Measurements from ENCODE around the gene KIF1B.
"Not testable (repeated sequence)": the region's sequence is repeated elsewhere in the genome, so short reads cannot be mapped to it uniquely, and the experiment has no call there.

KIF1B gene

GRCh38 chr1:10383630-10384029, 173.3 kb downstream of the KIF1B start:
- DNase-seq (ENCODE audit: low read depth, low spot score) = no peak

- no peak for DNase-seq (ENCODE audit: low read depth, low spot score)
These were observed 173.8 kb downstream of the KIF1B start for GRCh38 chr1:10384219-10384618.

- no peak for DNase-seq (ENCODE audit: low read depth, low spot score)
These were observed 176.6 kb downstream of the KIF1B start for GRCh38 chr1:10386761-10387676.

GRCh38 chr1:10387677-10388386, 177.5 kb downstream of the KIF1B start:
- DNase-seq (ENCODE audit: low read depth, low spot score) = no peak

GRCh38 chr1:10388387-10388715, 178.0 kb downstream of the KIF1B start:
- DNase-seq (ENCODE audit: low read depth, low spot score) = no peak

GRCh38 chr1:10389271-10389973, 179.1 kb downstream of the KIF1B start:
- DNase-seq (ENCODE audit: low read depth, low spot score) = no peak

- no peak for DNase-seq (ENCODE audit: low read depth, low spot score)
These were observed 186.5 kb downstream of the KIF1B start for GRCh38 chr1:10396870-10397269.

GRCh38 chr1:10398278-10398733, 187.9 kb downstream of the KIF1B start:
- DNase-seq (ENCODE audit: low read depth, low spot score) = no peak

- DNase-seq (ENCODE audit: low read depth, low spot score) = peak; percentile 91
These were observed 188.5 kb downstream of the KIF1B start, which contains the start of gene PGD for GRCh38 chr1:10398734-10399443. Gene PGD, plus strand, starts transcription at chr1:10399064. Its CDS starts 54 bp downstream, at chr1:10399118.

- no peak for DNase-seq (ENCODE audit: low read depth, low spot score)
These were observed 189.1 kb downstream of the KIF1B start for GRCh38 chr1:10399444-10399941.

GRCh38 chr1:10400013-10400412, 189.6 kb downstream of the KIF1B start:
- DNase-seq (ENCODE audit: low read depth, low spot score) = no peak

- no peak for DNase-seq (ENCODE audit: low read depth, low spot score)
These were observed 190.9 kb downstream of the KIF1B start for GRCh38 chr1:10401281-10401680.

- peak; percentile 57 for DNase-seq (ENCODE audit: low read depth, low spot score)
These were observed 192.4 kb downstream of the KIF1B start for GRCh38 chr1:10402729-10403274.

- no peak for DNase-seq (ENCODE audit: low read depth, low spot score)
These were observed 196.8 kb downstream of the KIF1B start for GRCh38 chr1:10407201-10407600.

- DNase-seq (ENCODE audit: low read depth, low spot score) = no peak
These were observed 205.0 kb downstream of the KIF1B start for GRCh38 chr1:10415211-10415930.

- not testable (repeated sequence) for DNase-seq (ENCODE audit: low read depth, low spot score)
These were observed 205.6 kb downstream of the KIF1B start for GRCh38 chr1:10415967-10416366.

- DNase-seq (ENCODE audit: low read depth, low spot score) = not testable (repeated sequence)
These were observed 208.4 kb downstream of the KIF1B start for GRCh38 chr1:10418741-10419140.

GRCh38 chr1:10419351-10419750, 209.0 kb downstream of the KIF1B start:
- DNase-seq (ENCODE audit: low read depth, low spot score) = no peak

GRCh38 chr1:10421637-10422036, 211.3 kb downstream of the KIF1B start:
- no peak for DNase-seq (ENCODE audit: low read depth, low spot score)

- no peak for DNase-seq (ENCODE audit: low read depth, low spot score)
These were observed 213.7 kb downstream of the KIF1B start for GRCh38 chr1:10424034-10424433.
